Glomerular endothelial cell (primary cell): ENCODE measurements around the gene CLPTM1L. TPM values are rescaled to one million over a fixed set of nuclear protein-coding genes. Genes with fewer than 3 reads are reported as not detected.
"Not testable (repeated sequence)": the region's sequence is repeated elsewhere in the genome, so short reads cannot be mapped to it uniquely, and the experiment has no call there.

Experiments
- DNase-seq: peaks from one replicate; pipeline ENCODE4 v3.0.0-alpha.2; 2011; ENCODE audit warnings: low read depth, low spot score; ENCODE audit errors: extremely low read depth
- total RNA-seq: library from RNA; depleted of rRNA; stranded (reverse); fragments of >200 nt; gene quantifications from 2 replicates; pipeline ENCODE4 v1.2.3, GENCODE V29; 2015

CLPTM1L gene
- total RNA-seq, 1 donor from 2014 or later, result 137 TPM

- DNase-seq, result no peak
Measured at GRCh38 chr5:1343315-1343751, 1.6 kb downstream of the CLPTM1L start.

- not testable (repeated sequence) for DNase-seq
Measured at GRCh38 chr5:1342711-1343110, 2.2 kb downstream of the CLPTM1L start.

GRCh38 chr5:1342268-1342667 is 2.6 kb downstream of the CLPTM1L start:
- no peak for DNase-seq

GRCh38 chr5:1341863-1342262 is 3.0 kb downstream of the CLPTM1L start:
- DNase-seq, result no peak

- DNase-seq, result not testable (repeated sequence)
Measured at GRCh38 chr5:1339818-1340210, 5.1 kb downstream of the CLPTM1L start.

- not testable (repeated sequence) for DNase-seq
Measured at GRCh38 chr5:1339139-1339817, 5.6 kb downstream of the CLPTM1L start.

GRCh38 chr5:1338506-1339070 is 6.3 kb downstream of the CLPTM1L start:
- DNase-seq, result no peak

- DNase-seq, result no peak
Measured at GRCh38 chr5:1338196-1338490, 6.8 kb downstream of the CLPTM1L start.

GRCh38 chr5:1337489-1338195 is 7.3 kb downstream of the CLPTM1L start:
- DNase-seq, result no peak

GRCh38 chr5:1336749-1337488 is 8.0 kb downstream of the CLPTM1L start:
- no peak for DNase-seq

- no peak for DNase-seq
Measured at GRCh38 chr5:1336106-1336561, 8.8 kb downstream of the CLPTM1L start.

GRCh38 chr5:1335540-1336095 is 9.3 kb downstream of the CLPTM1L start:
- DNase-seq, result no peak

- DNase-seq, result no peak
Measured at GRCh38 chr5:1334831-1335539, 9.9 kb downstream of the CLPTM1L start.

GRCh38 chr5:1333986-1334385 is 10.9 kb downstream of the CLPTM1L start:
- DNase-seq, result no peak

- DNase-seq, result not testable (repeated sequence)
Measured at GRCh38 chr5:1333286-1333685, 11.6 kb downstream of the CLPTM1L start.

- no peak for DNase-seq
Measured at GRCh38 chr5:1332461-1333001, 12.4 kb downstream of the CLPTM1L start.

- no peak for DNase-seq
Measured at GRCh38 chr5:1331861-1332405, 13.0 kb downstream of the CLPTM1L start.

GRCh38 chr5:1330847-1331831 is 13.8 kb downstream of the CLPTM1L start:
- DNase-seq, result no peak
